Large intestine (tissue), 12 donors: Measurements from ENCODE around the gene TCTN2. TPM values are rescaled to one million over a fixed set of nuclear protein-coding genes. Genes with fewer than 3 reads are reported as not detected.
A peak's percentile ranks its signal among the peaks of the same experiment; 100 is the strongest.

ENCODE experiments used
- DNase-seq, 2 donors: peaks; one replicate each; pipeline versions ENCODE4 v3.0.0 to v3.0.0-alpha.2; 2013
- H3K27ac ChIP-seq: one replicate; pipeline ENCODE4 v1.5.1; 2013; ENCODE audit warnings: low read length
- H3K27me3 ChIP-seq: 2 replicates; pipeline ENCODE4 v1.6.1; 2013; ENCODE audit warnings: low read length; ENCODE audit not compliant: control insufficient read depth, insufficient read depth
- H3K36me3 ChIP-seq: 2 replicates; pipeline ENCODE4 v1.6.1; 2013; ENCODE audit warnings: low read length; ENCODE audit not compliant: control insufficient read depth, insufficient read depth
- H3K4me1 ChIP-seq: one replicate; pipeline ENCODE4 v1.6.1; 2013; ENCODE audit warnings: low read length; ENCODE audit not compliant: control insufficient read depth, insufficient read depth
- H3K4me3 ChIP-seq: one replicate; pipeline ENCODE4 v1.5.1; 2013; ENCODE audit warnings: low read length
- H3K9me3 ChIP-seq: one replicate; pipeline ENCODE4 v1.6.1; 2013; ENCODE audit warnings: mild to moderate bottlenecking, low read depth, low read length, moderate library complexity; ENCODE audit not compliant: control insufficient read depth
- WGBS: methylation state at CpG from one replicate; pipeline ENCODE4 v1.1.5; 2013; ENCODE audit warnings: low lambda C conversion rate; ENCODE audit not compliant: insufficient coverage; 5-methylcytosine and 5-hydroxymethylcytosine counted together
- long read RNA-seq, 11 donors: transcript quantifications; one replicate each; lab custom pipeline, GENCODE V29; 2026
- polyA plus RNA-seq: library from polyadenylated mRNA; unstranded; fragments of 120-200 nt; gene quantifications from one replicate; pipeline ENCODE4 v1.2.1, GENCODE V29; 2013

Gene TCTN2
- 8.6 TPM for polyA plus RNA-seq
- long read RNA-seq, donor 1, partial matches to known transcripts: 0 of 1 reads
- long read RNA-seq, donor 1, other reads (novel, unspliced or antisense): 0 of 1 reads
- long read RNA-seq, donor 2, partial matches to known transcripts: 0 of 1 reads
- long read RNA-seq, donor 2, other reads (novel, unspliced or antisense): 0 of 1 reads
- long read RNA-seq, donor 3: 0 reads
- long read RNA-seq, donor 4: 0 reads
- long read RNA-seq, donor 5, partial matches to known transcripts: 0 of 1 reads
- long read RNA-seq, donor 5, other reads (novel, unspliced or antisense): 0 of 1 reads
- long read RNA-seq, donor 6, partial matches to known transcripts: 0 of 1 reads
- long read RNA-seq, donor 6, other reads (novel, unspliced or antisense): 0 of 1 reads
- long read RNA-seq, donor 7: 0 reads
- long read RNA-seq, donor 8: 0 reads
- long read RNA-seq, donor 9, partial matches to known transcripts: 0 of 1 reads
- long read RNA-seq, donor 9, other reads (novel, unspliced or antisense): 0 of 1 reads
- long read RNA-seq, donor 10: 0 reads
- long read RNA-seq, donor 11: 0 reads

GRCh38 chr12:123670882-123671728 lies at the start of gene TCTN2:
Gene TCTN2 (plus strand): TSS chr12:123671113. CDS start chr12:123671241, 128 bp downstream.
- H3K4me3 ChIP-seq: peak within 1 kb of the TSS; percentile 80
- H3K27ac ChIP-seq: no peak within 1 kb of the TSS
- H3K9me3 ChIP-seq: no peaks in the 10 kb centered on the region
- H3K27me3 ChIP-seq: no peaks in the 10 kb centered on the region
- H3K4me1 ChIP-seq: no peaks in the 10 kb centered on the region
- H3K36me3 ChIP-seq: peaks cover 16% of the 10 kb centered on the region
- DNase-seq: peak; percentile 80 to 85
- no CpG with 5 or more reads among the region's 53 CpGs for WGBS

GRCh38 chr12:123621619-123622530 lies 49.0 kb upstream of the TCTN2 start:
- Histone ChIP-seq H3K4me1 (no peaks in the 10 kb centered on the region), H3K4me3 (no peak overlapping the region), H3K36me3 (peaks cover 87% of the 10 kb centered on the region), H3K27ac (no peak overlapping the region), H3K27me3 (no peaks in the 10 kb centered on the region), H3K9me3 (no peaks in the 10 kb centered on the region)
- no peak for DNase-seq
- WGBS: no CpG with 5 or more reads among the region's 15 CpGs

- peak within 1 kb of the TSS; percentile 68 for H3K4me3 ChIP-seq
Observed at GRCh38 chr12:123633379-123634141, 37.4 kb upstream of the TCTN2 start, which contains the start of the genes EIF2B1 and GTF2H3. Gene EIF2B1 (minus strand): TSS chr12:123633686. CDS start chr12:123633557, 129 bp downstream. Gene GTF2H3 (plus strand): TSS chr12:123633829. CDS start chr12:123633860, 31 bp downstream.

GRCh38 chr12:123634142-123634561 lies 36.8 kb upstream of the TCTN2 start:
- DNase-seq: no peak
- H3K27ac ChIP-seq: peak overlapping the region; percentile 58
- peak overlapping the region; percentile 68 for H3K4me3 ChIP-seq
- 73% methylated on average over 3 of the region's 19 CpGs for WGBS
- H3K4me1 ChIP-seq: peaks cover 5% of the 10 kb centered on the region
- H3K36me3 ChIP-seq: peaks cover 19% of the 10 kb centered on the region
- H3K9me3 ChIP-seq: no peaks in the 10 kb centered on the region
- H3K27me3 ChIP-seq: no peaks in the 10 kb centered on the region

More at GRCh38 chr12:123633379-123634141, 37.4 kb upstream of the TCTN2 start, which contains the start of the genes EIF2B1 and GTF2H3:
- Histone ChIP-seq H3K9me3 (no peaks in the 10 kb centered on the region), H3K4me1 (peaks cover 5% of the 10 kb centered on the region), H3K27ac (peak within 1 kb of the TSS; percentile 58), H3K36me3 (peaks cover 23% of the 10 kb centered on the region), H3K27me3 (no peaks in the 10 kb centered on the region)
- no CpG with 5 or more reads among the region's 52 CpGs for WGBS
- peak; percentile 97 to 98 for DNase-seq

GRCh38 chr12:123643911-123644310 lies 27.0 kb upstream of the TCTN2 start:
- no peak overlapping the region for H3K27ac ChIP-seq
- H3K27me3 ChIP-seq: no peaks in the 10 kb centered on the region
- DNase-seq: no peak
- no CpG with 5 or more reads among the region's 7 CpGs for WGBS
- H3K4me1 ChIP-seq: no peaks in the 10 kb centered on the region
- H3K36me3 ChIP-seq: peaks cover 37% of the 10 kb centered on the region
- H3K9me3 ChIP-seq: no peaks in the 10 kb centered on the region
- H3K4me3 ChIP-seq: no peak overlapping the region

GRCh38 chr12:123645380-123645779 lies 25.5 kb upstream of the TCTN2 start:
- no peaks in the 10 kb centered on the region for H3K4me1 ChIP-seq
- no peaks in the 10 kb centered on the region for H3K27me3 ChIP-seq
- no peaks in the 10 kb centered on the region for H3K9me3 ChIP-seq
- no peak overlapping the region for H3K27ac ChIP-seq
- DNase-seq: no peak
- peaks cover 48% of the 10 kb centered on the region for H3K36me3 ChIP-seq
- no peak overlapping the region for H3K4me3 ChIP-seq
- WGBS: no CpG with 5 or more reads among the region's 3 CpGs

- no peaks in the 10 kb centered on the region for H3K9me3 ChIP-seq
- H3K4me1 ChIP-seq: no peaks in the 10 kb centered on the region
- no peak overlapping the region for H3K4me3 ChIP-seq
- H3K27ac ChIP-seq: no peak overlapping the region
- WGBS: no CpG with 5 or more reads among the region's 5 CpGs
- DNase-seq: no peak
- H3K36me3 ChIP-seq: peaks cover 52% of the 10 kb centered on the region
- H3K27me3 ChIP-seq: no peaks in the 10 kb centered on the region
Observed at GRCh38 chr12:123645878-123646277, 25.0 kb upstream of the TCTN2 start.

GRCh38 chr12:123648401-123648800 lies 22.5 kb upstream of the TCTN2 start:
- DNase-seq: no peak
- H3K27me3 ChIP-seq: no peaks in the 10 kb centered on the region
- no peaks in the 10 kb centered on the region for H3K9me3 ChIP-seq
- H3K4me3 ChIP-seq: no peak overlapping the region
- no peak overlapping the region for H3K27ac ChIP-seq
- 100% methylated on average over 5 of the region's 5 CpGs for WGBS
- H3K36me3 ChIP-seq: peaks cover 58% of the 10 kb centered on the region
- no peaks in the 10 kb centered on the region for H3K4me1 ChIP-seq

GRCh38 chr12:123654129-123654701 lies 16.7 kb upstream of the TCTN2 start:
- H3K27me3 ChIP-seq: no peaks in the 10 kb centered on the region
- no peak overlapping the region for H3K4me3 ChIP-seq
- no peak overlapping the region for H3K27ac ChIP-seq
- H3K9me3 ChIP-seq: no peaks in the 10 kb centered on the region
- WGBS: no CpG with 5 or more reads among the region's 4 CpGs
- H3K36me3 ChIP-seq: peaks cover 50% of the 10 kb centered on the region
- no peaks in the 10 kb centered on the region for H3K4me1 ChIP-seq
- DNase-seq: no peak
